GM12878 (cell line): ENCODE results near the gene ZNF85.

ENCODE experiments used
- POLR2A ChIP-seq: IDR thresholded peaks from 2 replicates; pipeline ENCODE4 v1.6.1; 2011; ENCODE audit warnings: low read depth, mild to moderate bottlenecking, low read length
- STAT1 ChIP-seq: fragments of 450-650 bp; conservative IDR thresholded peaks from 2 replicates; pipeline ENCODE4 v1.6.1; 2014; ENCODE audit warnings: antibody characterized with exemption, mild to moderate bottlenecking
- TF ChIP-seq, protein P1 (sequence below), 3 experiments: IDR thresholded peaks in 2 of 3; conservative IDR thresholded peaks in 1 of 3; 2 replicates each; pipeline ENCODE4 v1.5.1; 2011; ENCODE audit warnings: low read depth in 3 of 3, low read length in 3 of 3, mild to moderate bottlenecking in 3 of 3, control low read depth in 2 of 3, moderate library complexity in 2 of 3, inconsistent platforms in 1 of 3, mixed read lengths in 1 of 3; ENCODE audit not compliant: control insufficient read depth in 2 of 3, insufficient read depth in 1 of 3; ENCODE audit errors: extremely low read depth in 1 of 3

GRCh38 chr19:20969898-20970297 is 46.8 kb downstream of the ZNF85 start:
- TF ChIP-seq POLR2A, result no peak
- TF ChIP-seq, protein P1, sequence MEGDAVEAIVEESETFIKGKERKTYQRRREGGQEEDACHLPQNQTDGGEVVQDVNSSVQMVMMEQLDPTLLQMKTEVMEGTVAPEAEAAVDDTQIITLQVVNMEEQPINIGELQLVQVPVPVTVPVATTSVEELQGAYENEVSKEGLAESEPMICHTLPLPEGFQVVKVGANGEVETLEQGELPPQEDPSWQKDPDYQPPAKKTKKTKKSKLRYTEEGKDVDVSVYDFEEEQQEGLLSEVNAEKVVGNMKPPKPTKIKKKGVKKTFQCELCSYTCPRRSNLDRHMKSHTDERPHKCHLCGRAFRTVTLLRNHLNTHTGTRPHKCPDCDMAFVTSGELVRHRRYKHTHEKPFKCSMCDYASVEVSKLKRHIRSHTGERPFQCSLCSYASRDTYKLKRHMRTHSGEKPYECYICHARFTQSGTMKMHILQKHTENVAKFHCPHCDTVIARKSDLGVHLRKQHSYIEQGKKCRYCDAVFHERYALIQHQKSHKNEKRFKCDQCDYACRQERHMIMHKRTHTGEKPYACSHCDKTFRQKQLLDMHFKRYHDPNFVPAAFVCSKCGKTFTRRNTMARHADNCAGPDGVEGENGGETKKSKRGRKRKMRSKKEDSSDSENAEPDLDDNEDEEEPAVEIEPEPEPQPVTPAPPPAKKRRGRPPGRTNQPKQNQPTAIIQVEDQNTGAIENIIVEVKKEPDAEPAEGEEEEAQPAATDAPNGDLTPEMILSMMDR (IDR thresholded peaks at IDR 0.05 in 2 of 3, conservative IDR thresholded peaks at IDR 0.05 in 1 of 3; ENCODE audit: control insufficient read depth in 2 of 3, extremely low read depth in 1 of 3, insufficient read depth in 1 of 3, low read depth in 3 of 3, low read length in 3 of 3), result no peak
- no peak for TF ChIP-seq STAT1
